ENCODE results near the gene ADCY9. TPM values are rescaled to one million over a fixed set of nuclear protein-coding genes. Genes with fewer than 3 reads are reported as not detected.

Gene ADCY9
- total RNA-seq, 1 donor from 2014 or later: 13.1 TPM

GRCh38 chr16:4131621-4132020 is 15.4 kb upstream of the ADCY9 start:
- peaks cover 10% of the 10 kb centered on the region for H3K4me1 Mint-ChIP-seq
- DNase-seq (ENCODE audit: low spot score in 2 of 2, unreplicated experiment in 2 of 2): no peak
- H3K36me3 Mint-ChIP-seq: no peaks in the 10 kb centered on the region
- no peaks in the 10 kb centered on the region for H3K9me3 Mint-ChIP-seq
- H3K4me3 Mint-ChIP-seq: no peak overlapping the region
- no peaks in the 10 kb centered on the region for H3K27me3 Mint-ChIP-seq (ENCODE audit: low read depth)
- no peak overlapping the region for H3K27ac Mint-ChIP-seq
- no peak for TF ChIP-seq CTCF (IDR thresholded peaks at IDR 0.05; ENCODE audit: unreplicated experiment)

GRCh38 chr16:4124535-4125294 is 8.5 kb upstream of the ADCY9 start:
- TF ChIP-seq CTCF (IDR thresholded peaks at IDR 0.05; ENCODE audit: unreplicated experiment): no peak
- DNase-seq (ENCODE audit: low spot score in 2 of 2, unreplicated experiment in 2 of 2): no peak
- Mint-ChIP-seq H3K27ac (no peak overlapping the region), H3K9me3 (no peaks in the 10 kb centered on the region), H3K4me1 (peaks cover 2% of the 10 kb centered on the region), H3K27me3 (ENCODE audit: low read depth) (no peaks in the 10 kb centered on the region), H3K4me3 (no peak overlapping the region), H3K36me3 (no peaks in the 10 kb centered on the region)

- DNase-seq (ENCODE audit: low spot score in 2 of 2, unreplicated experiment in 2 of 2): no peak
- Mint-ChIP-seq H3K4me1 (peaks cover 2% of the 10 kb centered on the region), H3K4me3 (no peak overlapping the region), H3K27me3 (ENCODE audit: low read depth) (no peaks in the 10 kb centered on the region), H3K9me3 (no peaks in the 10 kb centered on the region), H3K27ac (no peak overlapping the region), H3K36me3 (no peaks in the 10 kb centered on the region)
- no peak for TF ChIP-seq CTCF (IDR thresholded peaks at IDR 0.05; ENCODE audit: unreplicated experiment)
These were observed 7.5 kb upstream of the ADCY9 start for GRCh38 chr16:4123616-4124300.

- Mint-ChIP-seq H3K36me3 (no peaks in the 10 kb centered on the region), H3K9me3 (no peaks in the 10 kb centered on the region), H3K27ac (no peak overlapping the region), H3K27me3 (ENCODE audit: low read depth) (no peaks in the 10 kb centered on the region), H3K4me3 (no peak overlapping the region), H3K4me1 (peaks cover 5% of the 10 kb centered on the region)
- no peak for DNase-seq (ENCODE audit: low spot score in 2 of 2, unreplicated experiment in 2 of 2)
- no peak for TF ChIP-seq CTCF (IDR thresholded peaks at IDR 0.05; ENCODE audit: unreplicated experiment)
These were observed 3.9 kb upstream of the ADCY9 start for GRCh38 chr16:4120176-4120575.

GRCh38 chr16:4117250-4117578 is 972 bp upstream of the ADCY9 start:
- peaks cover 7% of the 10 kb centered on the region for H3K36me3 Mint-ChIP-seq
- peak overlapping the region; percentile 66 for H3K4me3 Mint-ChIP-seq
- no peak for TF ChIP-seq CTCF (IDR thresholded peaks at IDR 0.05; ENCODE audit: unreplicated experiment)
- no peaks in the 10 kb centered on the region for H3K27me3 Mint-ChIP-seq (ENCODE audit: low read depth)
- DNase-seq (ENCODE audit: low spot score in 2 of 2, unreplicated experiment in 2 of 2): no peak
- H3K27ac Mint-ChIP-seq: peak overlapping the region; percentile 52
- peaks cover 30% of the 10 kb centered on the region for H3K4me1 Mint-ChIP-seq
- no peaks in the 10 kb centered on the region for H3K9me3 Mint-ChIP-seq
